SU-DHL-6 (cell line): ENCODE results near the gene F2R.

Experiments used
- CTCF ChIP-seq: fragments of 200-600 bp; sonication (generic); IDR thresholded peaks from one replicate; pipeline ENCODE4 v1.5.1; 2017; ENCODE audit warnings: antibody characterized with exemption, mild to moderate bottlenecking, low read length, moderate library complexity; ENCODE audit not compliant: insufficient read depth, poor library complexity, severe bottlenecking
- EZH2phosphoT487 ChIP-seq: fragments of 200-600 bp; sonication (generic), shearing (Covaris generic); conservative IDR thresholded peaks from 2 replicates; pipeline ENCODE4 v1.6.1; 2018; ENCODE audit warnings: mild to moderate bottlenecking, antibody characterized with exemption, low read length, moderate library complexity, mixed read lengths

- TF ChIP-seq CTCF (no peak), EZH2phosphoT487 (no peak)
These were observed 34.6 kb upstream of the F2R start for GRCh38 chr5:76681287-76681686.
